Neural progenitor cell (in vitro differentiated cells): ENCODE data around the gene ARHGEF11. TPM values are rescaled to one million over a fixed set of nuclear protein-coding genes. Genes with fewer than 3 reads are reported as not detected.

Experiments
- DNase-seq: peaks from one replicate; pipeline ENCODE4 v3.0.0-alpha.2; 2016; ENCODE audit warnings: low spot score
- H2AFZ ChIP-seq: fragments of 200-600 bp; sonication (generic); replicated peaks from 2 replicates; pipeline ENCODE4 v1.6.1; 2016; ENCODE audit warnings: antibody characterized with exemption
- H3F3A ChIP-seq: fragments of 200-600 bp; sonication (generic); 2 replicates; pipeline ENCODE4 v1.6.1; 2016; ENCODE audit warnings: antibody characterized with exemption, low read depth
- H3K27ac ChIP-seq: fragments of 200-600 bp; sonication (generic); 2 replicates; pipeline ENCODE4 v1.5.1; 2016; ENCODE audit warnings: mild to moderate bottlenecking
- H3K27me3 ChIP-seq: fragments of 200-600 bp; sonication (generic); 2 replicates; pipeline ENCODE4 v1.6.1; 2016; ENCODE audit warnings: mild to moderate bottlenecking, moderate library complexity
- H3K36me3 ChIP-seq: fragments of 200-600 bp; sonication (generic); 2 replicates; pipeline ENCODE4 v1.5.1; 2016
- H3K4me1 ChIP-seq: fragments of 200-600 bp; sonication (generic); 2 replicates; pipeline ENCODE4 v1.6.1; 2016; ENCODE audit warnings: mixed run types
- H3K4me2 ChIP-seq: fragments of 200-600 bp; sonication (generic); 2 replicates; pipeline ENCODE4 v1.6.1; 2016
- H3K4me3 ChIP-seq: fragments of 200-600 bp; sonication (generic); 2 replicates; pipeline ENCODE4 v1.5.1; 2016
- H3K79me2 ChIP-seq: fragments of 200-600 bp; sonication (generic); 2 replicates; pipeline ENCODE4 v1.6.1; 2016; ENCODE audit warnings: low read depth
- H3K9ac ChIP-seq: fragments of 200-600 bp; sonication (generic); 2 replicates; pipeline ENCODE4 v1.6.1; 2016
- H3K9me3 ChIP-seq: fragments of 200-600 bp; sonication (generic); 2 replicates; pipeline ENCODE4 v1.5.1; 2016; ENCODE audit warnings: low read depth
- H4K20me1 ChIP-seq: fragments of 200-600 bp; sonication (generic); 2 replicates; pipeline ENCODE4 v1.6.1; 2016; ENCODE audit warnings: low read depth
- H3K27ac Mint-ChIP-seq: 3 replicates; pipeline ENCODE4 v1.8.0; 2021; ENCODE audit warnings: mixed read lengths
- H3K27me3 Mint-ChIP-seq: 2 replicates; pipeline ENCODE4 v1.8.0; 2022; ENCODE audit warnings: low read depth, mild to moderate bottlenecking, inconsistent platforms, moderate library complexity, mixed read lengths; ENCODE audit not compliant: insufficient read depth
- H3K36me3 Mint-ChIP-seq: 3 replicates; pipeline ENCODE4 v1.8.0; 2021; ENCODE audit warnings: mixed read lengths
- H3K4me1 Mint-ChIP-seq: 3 replicates; pipeline ENCODE4 v1.8.0; 2021; ENCODE audit warnings: mixed read lengths
- H3K4me3 Mint-ChIP-seq: 3 replicates; pipeline ENCODE4 v1.8.0; 2021; ENCODE audit warnings: mild to moderate bottlenecking, moderate library complexity, mixed read lengths
- H3K9me3 Mint-ChIP-seq: 3 replicates; pipeline ENCODE4 v1.8.0; 2020; ENCODE audit warnings: mixed read lengths
- EZH2 ChIP-seq: fragments of 200-600 bp; sonication (generic); IDR thresholded peaks from 2 replicates; pipeline ENCODE4 v1.6.1; 2017; ENCODE audit warnings: antibody characterized with exemption, mild to moderate bottlenecking, moderate library complexity
- EZH2phosphoT487 ChIP-seq: fragments of 200-600 bp; sonication (generic); IDR thresholded peaks from 2 replicates; pipeline ENCODE4 v1.6.1; 2017; ENCODE audit warnings: antibody characterized with exemption
- total RNA-seq: library from RNA; depleted of rRNA; stranded (reverse); fragments of >200 nt; gene quantifications from 2 replicates; pipeline ENCODE4 v1.2.3, GENCODE V29; 2015; ENCODE audit warnings: low replicate concordance
- TF ChIP-seq, protein P1 (sequence below): fragments of 200-600 bp; sonication (generic); IDR thresholded peaks from 2 replicates; pipeline ENCODE4 v1.5.1; 2017; ENCODE audit warnings: antibody characterized with exemption, mild to moderate bottlenecking

The ARHGEF11 gene
- total RNA-seq, 1 donor from 2014 or later = 31.9 TPM

DNA sequence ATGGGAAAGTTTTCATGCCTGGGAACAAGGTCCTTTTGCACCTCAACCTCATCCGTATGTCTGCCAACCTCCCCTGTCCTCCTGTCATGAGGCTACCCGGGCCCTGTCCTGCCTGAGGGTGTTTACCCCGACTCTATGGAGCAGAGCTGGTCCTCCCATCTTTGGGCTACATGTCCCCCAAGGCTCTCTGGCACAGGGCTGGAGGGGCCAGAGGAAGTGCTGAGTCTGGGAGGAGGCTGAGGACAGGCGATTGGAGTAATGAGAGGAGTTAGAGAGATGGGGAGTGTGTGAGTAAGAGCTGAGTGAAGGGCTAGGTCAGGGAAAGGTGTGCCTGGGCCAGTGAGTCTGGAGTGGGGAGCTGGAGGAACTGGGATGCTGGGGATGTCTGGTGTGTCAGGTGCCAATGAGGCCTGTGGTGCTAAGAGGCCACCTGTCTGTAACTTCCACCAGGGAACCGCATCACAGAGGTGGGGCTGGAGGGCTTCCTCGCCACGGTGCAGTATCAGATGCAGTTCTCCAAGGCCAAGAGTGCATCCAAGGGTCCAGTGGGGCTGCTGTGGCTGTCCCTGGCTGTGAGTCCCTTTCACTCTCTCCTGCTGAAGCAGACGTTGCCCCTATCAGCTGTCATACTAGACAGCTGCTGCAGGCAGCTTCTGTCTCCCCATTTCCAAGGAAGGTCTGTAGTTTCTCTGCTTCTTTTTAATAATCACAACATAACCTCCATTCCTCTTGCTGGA is 113.4 kb downstream of the ARHGEF11 start:
- no peak overlapping the region for H2AFZ ChIP-seq
- H3K4me3 Mint-ChIP-seq = no peak overlapping the region
- H3K27me3 ChIP-seq = peaks cover 49% of the 10 kb centered on the region
- no peaks in the 10 kb centered on the region for H3K79me2 ChIP-seq
- peaks cover 10% of the 10 kb centered on the region for H4K20me1 ChIP-seq
- H3K4me2 ChIP-seq = no peak overlapping the region
- H3K4me1 ChIP-seq = peaks cover 14% of the 10 kb centered on the region
- H3K36me3 Mint-ChIP-seq = peaks cover 7% of the 10 kb centered on the region
- H3K9me3 Mint-ChIP-seq = no peaks in the 10 kb centered on the region
- H3K27ac ChIP-seq = no peak overlapping the region
- no peak overlapping the region for H3K4me3 ChIP-seq
- TF ChIP-seq EZH2phosphoT487 = no peak
- TF ChIP-seq EZH2 = no peak
- TF ChIP-seq, protein P1, sequence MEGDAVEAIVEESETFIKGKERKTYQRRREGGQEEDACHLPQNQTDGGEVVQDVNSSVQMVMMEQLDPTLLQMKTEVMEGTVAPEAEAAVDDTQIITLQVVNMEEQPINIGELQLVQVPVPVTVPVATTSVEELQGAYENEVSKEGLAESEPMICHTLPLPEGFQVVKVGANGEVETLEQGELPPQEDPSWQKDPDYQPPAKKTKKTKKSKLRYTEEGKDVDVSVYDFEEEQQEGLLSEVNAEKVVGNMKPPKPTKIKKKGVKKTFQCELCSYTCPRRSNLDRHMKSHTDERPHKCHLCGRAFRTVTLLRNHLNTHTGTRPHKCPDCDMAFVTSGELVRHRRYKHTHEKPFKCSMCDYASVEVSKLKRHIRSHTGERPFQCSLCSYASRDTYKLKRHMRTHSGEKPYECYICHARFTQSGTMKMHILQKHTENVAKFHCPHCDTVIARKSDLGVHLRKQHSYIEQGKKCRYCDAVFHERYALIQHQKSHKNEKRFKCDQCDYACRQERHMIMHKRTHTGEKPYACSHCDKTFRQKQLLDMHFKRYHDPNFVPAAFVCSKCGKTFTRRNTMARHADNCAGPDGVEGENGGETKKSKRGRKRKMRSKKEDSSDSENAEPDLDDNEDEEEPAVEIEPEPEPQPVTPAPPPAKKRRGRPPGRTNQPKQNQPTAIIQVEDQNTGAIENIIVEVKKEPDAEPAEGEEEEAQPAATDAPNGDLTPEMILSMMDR = no peak
- no peak overlapping the region for H3K9ac ChIP-seq
- no peaks in the 10 kb centered on the region for H3K36me3 ChIP-seq
- peak overlapping the region; percentile 36 for H3K27ac Mint-ChIP-seq
- DNase-seq = no peak
- H3K4me1 Mint-ChIP-seq = peaks cover 15% of the 10 kb centered on the region
- H3K9me3 ChIP-seq = no peaks in the 10 kb centered on the region
- peaks cover 33% of the 10 kb centered on the region for H3K27me3 Mint-ChIP-seq
- no peaks in the 10 kb centered on the region for H3F3A ChIP-seq

DNA sequence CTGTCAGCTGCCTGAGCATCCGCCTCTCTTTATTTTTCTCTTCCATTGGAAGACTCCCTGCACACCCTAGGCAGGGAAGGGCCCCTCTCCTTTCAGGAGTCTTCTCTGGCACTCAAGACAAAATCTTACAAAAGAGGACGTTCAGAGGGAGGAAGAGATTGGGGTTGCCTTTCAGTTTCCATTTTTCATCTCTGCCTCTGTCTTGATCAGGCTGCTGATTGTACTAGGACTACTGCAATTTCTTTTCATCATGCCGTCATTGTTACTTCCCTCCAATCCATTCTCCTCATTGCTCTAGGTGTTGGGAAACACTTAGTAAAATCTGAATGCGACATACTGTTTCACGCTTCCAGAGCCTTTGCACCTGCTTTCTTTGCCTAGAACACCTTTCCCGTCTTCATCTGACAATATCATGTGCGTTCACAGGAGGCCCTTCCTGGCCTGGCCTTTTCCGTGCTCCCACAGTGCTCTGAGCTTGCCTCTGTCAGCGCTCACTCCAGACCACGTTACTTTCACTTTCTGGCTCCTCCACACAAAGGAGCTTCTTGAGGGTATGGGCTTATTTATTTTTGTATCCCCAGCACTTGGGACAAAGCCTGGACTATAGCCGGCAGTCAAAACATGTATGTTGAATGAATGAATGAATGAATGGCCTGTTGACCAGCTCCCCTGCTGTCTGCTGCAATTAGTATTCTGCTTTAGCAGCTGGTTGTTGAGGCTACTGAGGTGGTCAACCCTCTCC is 114.2 kb downstream of the ARHGEF11 start:
- Histone ChIP-seq H3K36me3 (no peaks in the 10 kb centered on the region), H3K4me1 (peaks cover 15% of the 10 kb centered on the region), H3K27me3 (peaks cover 56% of the 10 kb centered on the region), H3K4me3 (no peak overlapping the region), H3K9ac (no peak overlapping the region), H3K79me2 (no peaks in the 10 kb centered on the region), H3K27ac (no peak overlapping the region), H2AFZ (no peak overlapping the region), H4K20me1 (peaks cover 17% of the 10 kb centered on the region), H3F3A (no peaks in the 10 kb centered on the region), H3K9me3 (no peaks in the 10 kb centered on the region), H3K4me2 (no peak overlapping the region)
- Mint-ChIP-seq H3K4me3 (no peak overlapping the region), H3K27ac (no peak overlapping the region), H3K36me3 (peaks cover 7% of the 10 kb centered on the region), H3K27me3 (peaks cover 39% of the 10 kb centered on the region), H3K9me3 (no peaks in the 10 kb centered on the region), H3K4me1 (peaks cover 17% of the 10 kb centered on the region)
- TF ChIP-seq EZH2phosphoT487 = no peak
- TF ChIP-seq EZH2 = no peak
- TF ChIP-seq, protein P1 = no peak
- no peak for DNase-seq

DNA sequence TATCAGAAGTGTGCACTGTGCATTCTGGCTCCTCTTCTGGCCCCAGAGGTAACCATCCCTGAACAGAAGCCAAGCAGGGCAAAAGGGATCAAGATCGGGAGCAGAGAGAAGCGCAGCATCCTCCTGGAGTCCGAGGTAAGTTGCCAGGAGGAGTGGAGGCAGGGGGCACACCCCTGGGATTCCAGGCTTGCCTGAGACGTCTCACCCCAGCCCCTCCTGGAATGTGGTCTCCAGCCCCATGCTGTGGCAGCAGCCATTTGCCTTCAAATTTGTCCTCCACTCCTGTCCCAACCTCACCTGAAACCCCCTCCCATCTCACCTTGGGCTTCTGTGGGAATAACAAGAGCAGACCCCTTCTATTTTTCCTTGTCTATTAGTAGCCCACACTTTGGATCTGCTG is 115.1 kb downstream of the ARHGEF11 start:
- Histone ChIP-seq H3K9ac (no peak overlapping the region), H3K4me1 (peaks cover 15% of the 10 kb centered on the region), H3K79me2 (no peaks in the 10 kb centered on the region), H3F3A (no peaks in the 10 kb centered on the region), H3K4me3 (no peak overlapping the region), H4K20me1 (peaks cover 17% of the 10 kb centered on the region), H3K9me3 (no peaks in the 10 kb centered on the region), H3K27me3 (peaks cover 65% of the 10 kb centered on the region), H3K4me2 (no peak overlapping the region), H3K36me3 (no peaks in the 10 kb centered on the region), H3K27ac (no peak overlapping the region), H2AFZ (no peak overlapping the region)
- no peak overlapping the region for H3K4me3 Mint-ChIP-seq
- H3K4me1 Mint-ChIP-seq = peaks cover 19% of the 10 kb centered on the region
- no peak overlapping the region for H3K27ac Mint-ChIP-seq
- H3K27me3 Mint-ChIP-seq = peaks cover 48% of the 10 kb centered on the region
- TF ChIP-seq EZH2 (no peak), EZH2phosphoT487 (no peak)
- TF ChIP-seq, protein P1 = no peak
- H3K9me3 Mint-ChIP-seq = peaks cover 3% of the 10 kb centered on the region
- no peak for DNase-seq
- H3K36me3 Mint-ChIP-seq = peaks cover 3% of the 10 kb centered on the region
